IMR-90 (cell line): Measurements from ENCODE around the gene ISLR2. TPM values are rescaled to one million over a fixed set of nuclear protein-coding genes. Genes with fewer than 3 reads are reported as not detected.

Experiments
- ATAC-seq: fragments of 200-7000 bp; cut with Tn5 transposase; 2 replicates; pipeline ENCODE4 v1.9.1; 2020; ENCODE audit warnings: low read depth, mild to moderate bottlenecking, moderate library complexity
- BruUV-seq: library from RNA; stranded (reverse); fragments of 400-500 nt; replicated peaks from 2 replicates; lab custom pipeline; 2021; lab: Mats Ljungman, UMichigan
- CTCF ChIA-PET: fragments of 300-600 bp; formaldehyde crosslinking; extraction: SDS; loops from one replicate; lab custom pipeline; 2021; ENCODE audit warnings: antibody characterized with exemption; lab: Yijun Ruan, JAX
- POLR2A ChIA-PET: fragments of 300-600 bp; sonication (Branson Sonifier 250); formaldehyde crosslinking; loops from one replicate; lab custom pipeline; 2022; ENCODE audit warnings: antibody characterized with exemption; ENCODE audit not compliant: unreplicated experiment; lab: Charles Lee
- DNase-seq: peaks from one replicate; pipeline ENCODE4 v3.0.0; 2013
- H2AFZ ChIP-seq: replicated peaks from 2 replicates; pipeline ENCODE3; 2013; ENCODE audit warnings: low read length, mild to moderate bottlenecking; ENCODE audit not compliant: poor library complexity
- H2AK5ac ChIP-seq: 2 replicates; pipeline ENCODE4 v1.6.1; 2013; ENCODE audit warnings: low read depth, low read length, inconsistent platforms
- H2AK9ac ChIP-seq: replicated peaks from 2 replicates; pipeline ENCODE3; 2013; ENCODE audit warnings: mild to moderate bottlenecking, low read depth, low read length, moderate library complexity; ENCODE audit not compliant: poor library complexity
- H2BK120ac ChIP-seq: 2 replicates; pipeline ENCODE4 v1.6.1; 2013; ENCODE audit warnings: low read depth, low read length, inconsistent platforms
- H2BK15ac ChIP-seq: 3 replicates; pipeline ENCODE4 v1.6.1; 2013; ENCODE audit warnings: low read depth, low read length, inconsistent platforms
- H2BK20ac ChIP-seq: 2 replicates; pipeline ENCODE4 v1.6.1; 2013; ENCODE audit warnings: low read depth, mild to moderate bottlenecking, inconsistent platforms, low read length, moderate library complexity
- H2BK5ac ChIP-seq: 2 replicates; pipeline ENCODE4 v1.6.1; 2013; ENCODE audit warnings: mild to moderate bottlenecking, low read depth, low read length, inconsistent platforms; ENCODE audit not compliant: poor library complexity, severe bottlenecking
- H3K14ac ChIP-seq: replicated peaks from 2 replicates; pipeline ENCODE4 v1.6.1; 2013; ENCODE audit warnings: low read depth, low read length, inconsistent platforms
- H3K18ac ChIP-seq: 2 replicates; pipeline ENCODE4 v1.6.1; 2013; ENCODE audit warnings: low read depth, low read length, control low read depth
- H3K23ac ChIP-seq: 2 replicates; pipeline ENCODE4 v1.6.1; 2013; ENCODE audit warnings: low read depth, low read length, inconsistent platforms
- H3K27ac ChIP-seq: 2 replicates; pipeline ENCODE4 v1.5.1; 2013; ENCODE audit warnings: mild to moderate bottlenecking, control low read depth, low read length; ENCODE audit not compliant: insufficient read depth
- H3K27me3 ChIP-seq: 2 replicates; pipeline ENCODE4 v1.6.1; 2013; ENCODE audit warnings: low read length; ENCODE audit not compliant: control insufficient read depth, insufficient read depth
- H3K36me3 ChIP-seq: 2 replicates; pipeline ENCODE4 v1.6.1; 2013; ENCODE audit warnings: low read length, mixed read lengths; ENCODE audit not compliant: control insufficient read depth, insufficient read depth
- H3K4ac ChIP-seq: 2 replicates; pipeline ENCODE4 v1.6.1; 2013; ENCODE audit warnings: low read depth, low read length, inconsistent platforms
- H3K4me1 ChIP-seq: 2 replicates; pipeline ENCODE4 v1.6.1; 2013; ENCODE audit warnings: low read length, mixed read lengths; ENCODE audit not compliant: control insufficient read depth, insufficient read depth
- H3K4me2 ChIP-seq: 2 replicates; pipeline ENCODE4 v1.6.1; 2013; ENCODE audit warnings: low read depth, mild to moderate bottlenecking, control low read depth, low read length, moderate library complexity
- H3K4me3 ChIP-seq: 2 replicates; pipeline ENCODE4 v1.5.1; 2013; ENCODE audit warnings: low read depth, mild to moderate bottlenecking, control low read depth, low read length, moderate library complexity; ENCODE audit not compliant: insufficient read depth
- H3K56ac ChIP-seq: 2 replicates; pipeline ENCODE4 v1.6.1; 2013; ENCODE audit warnings: low read length, inconsistent platforms; ENCODE audit not compliant: insufficient read depth; ENCODE audit errors: extremely low read depth
- H3K79me1 ChIP-seq, 2 experiments: 2 replicates each; pipeline ENCODE4 v1.6.1; 2013; ENCODE audit warnings: low read length in 2 of 2, inconsistent platforms in 1 of 2, low read depth in 1 of 2
- H3K9ac ChIP-seq: 2 replicates; pipeline ENCODE4 v1.6.1; 2013; ENCODE audit warnings: low read depth, low read length, control low read depth
- H3K9me1 ChIP-seq: 2 replicates; pipeline ENCODE4 v1.6.1; 2013; ENCODE audit warnings: low read length, inconsistent platforms; ENCODE audit not compliant: insufficient read depth
- H3K9me3 ChIP-seq: 2 replicates; pipeline ENCODE4 v1.6.1; 2013; ENCODE audit warnings: low read length; ENCODE audit not compliant: control insufficient read depth, insufficient read depth
- H4K20me1 ChIP-seq: 2 replicates; pipeline ENCODE4 v1.6.1; 2013; ENCODE audit warnings: low read length, inconsistent platforms; ENCODE audit not compliant: insufficient read depth
- H4K5ac ChIP-seq: 2 replicates; pipeline ENCODE4 v1.6.1; 2013; ENCODE audit warnings: mild to moderate bottlenecking, low read depth, low read length, control low read depth
- H4K8ac ChIP-seq, 2 experiments: 2 replicates each; pipeline ENCODE4 v1.6.1; 2013; ENCODE audit warnings: low read depth in 2 of 2, low read length in 2 of 2, control low read depth in 1 of 2, inconsistent platforms in 1 of 2
- H4K91ac ChIP-seq: 2 replicates; pipeline ENCODE4 v1.6.1; 2013; ENCODE audit warnings: low read depth, low read length, inconsistent platforms; ENCODE audit not compliant: insufficient read depth
- BHLHE40 ChIP-seq: fragments of 150-350 bp; IDR thresholded peaks from 2 replicates; pipeline ENCODE4 v1.6.1; 2016; ENCODE audit warnings: mild to moderate bottlenecking, low read depth, low read length
- CTCF ChIP-seq: conservative IDR thresholded peaks from 2 replicates; pipeline ENCODE4 v1.5.1; 2012; ENCODE audit warnings: mild to moderate bottlenecking, low read depth, low read length, improper control_type of control experiment
- RAD21 ChIP-seq: IDR thresholded peaks from 2 replicates; pipeline ENCODE4 v1.6.1; 2012; ENCODE audit warnings: low read length, improper control_type of control experiment
- WGBS, 2 experiments: methylation state at CpG; one replicate each; pipeline versions ENCODE4 v1.1.5 to v1.1.7; 2013; ENCODE audit warnings: missing lambda C conversion rate in 2 of 2; ENCODE audit not compliant: insufficient read length in 1 of 2; ENCODE audit errors: extremely low coverage in 2 of 2; 5-methylcytosine and 5-hydroxymethylcytosine counted together
- dilution Hi-C: fragments of 300-500 bp; cut with HindIII; formaldehyde crosslinking; loops from one replicate; pipeline ENCODE4 v1.14.3; 2018; ENCODE audit warnings: low sequenced_read_pairs; ENCODE audit not compliant: unreplicated experiment
- in situ Hi-C: fragments of 300-500 bp; cut with MboI; formaldehyde crosslinking; loops from 3 replicates; pipeline ENCODE4 v1.14.3; 2019; ENCODE audit warnings: low sequenced_read_pairs, inconsistent platforms, mixed read lengths
- intact Hi-C: fragments of 100-400 bp; cut with micrococcal nuclease; formaldehyde crosslinking; loops from 2 replicates; pipeline ENCODE4 v1.10.0; 2022
- polyA plus RNA-seq, 3 experiments: library from polyadenylated mRNA; depleted of rRNA; stranded (reverse); fragments of >200 nt; gene quantifications; 2 replicates each; pipeline ENCODE4 v1.2.3, GENCODE V29; 2012; ENCODE audit warnings: low replicate concordance in 1 of 3
- total RNA-seq: library from RNA; depleted of rRNA; stranded (reverse); fragments of >200 nt; gene quantifications from 2 replicates; pipeline ENCODE4 v1.2.3, GENCODE V29; 2012

The ISLR2 gene
- total and polyA plus RNA-seq, 2 of the 4 experiments (the other 2 are of a cell fraction), result not detected

DNA sequence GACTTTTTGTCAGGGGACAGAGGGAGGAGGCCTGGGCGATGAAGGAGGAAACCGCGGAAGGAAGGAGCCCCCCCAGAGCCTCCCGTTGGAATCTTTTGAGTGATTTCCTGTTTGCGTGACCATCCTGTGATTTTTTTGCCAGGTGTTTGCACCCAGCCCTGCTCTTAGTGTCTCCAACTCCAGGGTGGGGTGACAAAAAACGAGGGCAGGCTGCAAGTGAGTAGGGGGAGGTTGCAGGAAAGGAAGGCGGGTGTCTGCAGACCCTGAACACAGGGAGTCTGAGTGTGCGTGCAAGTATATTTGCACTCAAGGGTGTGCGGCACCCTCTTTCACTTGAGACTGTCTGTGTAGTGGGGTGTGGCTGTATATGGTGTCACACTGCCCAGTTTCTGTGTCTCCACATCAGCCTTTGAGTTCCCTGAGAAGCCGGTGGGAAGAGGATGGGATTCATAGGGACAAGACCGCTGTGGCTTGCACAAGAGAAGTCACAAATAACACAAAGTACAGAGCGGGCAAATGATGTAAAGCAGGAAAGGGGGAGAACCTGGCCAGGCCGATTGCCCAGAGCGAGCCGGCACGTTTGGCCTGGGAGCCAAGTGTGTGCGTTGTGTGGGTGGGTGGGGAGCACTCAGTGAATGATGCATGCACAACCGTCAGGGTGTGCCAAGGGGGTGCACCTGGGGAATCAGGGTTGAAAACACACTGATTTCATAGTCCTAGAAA is 6.6 kb downstream of the ISLR2 start:
- Histone ChIP-seq H3K9ac (no peak overlapping the region), H3K27ac (no peak overlapping the region), H3K4me2 (peak overlapping the region; percentile 36; the same call in 1 of the 2 replicates), H3K36me3 (no peaks in the 10 kb centered on the region), H3K27me3 (peaks cover 80% of the 10 kb centered on the region), H3K18ac (no peak overlapping the region), H3K9me3 (peaks cover 8% of the 10 kb centered on the region), H3K4me3 (no peak overlapping the region; the same call in 1 of the 2 replicates), H4K91ac (no peak overlapping the region), H2BK15ac (no peak overlapping the region), H3K56ac (no peak overlapping the region), H2BK20ac (no peak overlapping the region), H2AK9ac (no peak overlapping the region), H2AFZ (peak overlapping the region; percentile 48), H3K79me1 (no peaks in the 10 kb centered on the region), H3K4ac (no peak overlapping the region), H3K9me1 (no peaks in the 10 kb centered on the region; the same call in none of the 2 replicates), H3K23ac (no peak overlapping the region; the same call in 1 of the 2 replicates), H4K20me1 (peaks cover 15% of the 10 kb centered on the region; the same call in 1 of the 2 replicates), H2AK5ac (no peak overlapping the region), H2BK5ac (no peak overlapping the region), H4K5ac (no peak overlapping the region), H3K14ac (no peak overlapping the region), H4K8ac (no peak overlapping the region), H3K4me1 (no peaks in the 10 kb centered on the region; the same call in 1 of the 2 replicates), H2BK120ac (no peak overlapping the region)
- ChIA-PET CTCF (no interaction called here), POLR2A (no interaction called here)
- TF ChIP-seq CTCF, result no peak
- no peak for TF ChIP-seq BHLHE40
- TF ChIP-seq RAD21, result no peak
- dilution Hi-C loops, result no loop called here
- in situ Hi-C loops, result no loop called here
- no TSS peak for BruUV-seq
- intact Hi-C loops, result no loop called here
- 30% methylated on average over 7 of the region's 18 CpGs; no CpG with 5 or more reads in 1 of the 2 experiments for WGBS, 2 experiments
- ATAC-seq (no peak), DNase-seq (no peak)
